GM11168 (cell line): Measurements from ENCODE around the gene SLC38A6.
"Not testable (repeated sequence)": the region's sequence is repeated elsewhere in the genome, so short reads cannot be mapped to it uniquely, and the experiment has no call there.

Experiments
- in situ Hi-C: fragments of 300-500 bp; cut with MboI; formaldehyde crosslinking; loops from one replicate; pipeline ENCODE4 v1.12.0; 2022; ENCODE audit warnings: low sequenced_read_pairs; ENCODE audit not compliant: unreplicated experiment

SLC38A6 gene

DNA sequence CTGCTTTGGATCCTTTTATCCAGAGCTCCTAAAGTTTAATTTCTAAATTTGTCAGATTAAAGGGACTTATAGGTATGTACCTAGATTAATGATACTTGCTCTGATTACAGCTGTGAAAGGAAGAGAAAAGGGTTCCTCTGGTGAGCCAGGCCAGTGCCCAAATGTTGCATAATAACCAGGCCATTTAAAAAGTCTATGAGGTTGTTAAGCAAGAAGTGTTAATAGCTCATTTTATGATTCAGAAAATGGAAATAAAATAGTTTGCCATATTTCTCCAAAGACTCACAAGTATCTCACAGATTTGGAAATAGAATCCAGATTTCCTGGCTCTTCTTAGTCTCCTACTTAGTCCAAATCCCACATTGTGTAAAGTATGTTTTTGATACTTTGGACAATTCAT, 67.6 kb downstream of the SLC38A6 start:
- in situ Hi-C loops: no loop called here

DNA sequence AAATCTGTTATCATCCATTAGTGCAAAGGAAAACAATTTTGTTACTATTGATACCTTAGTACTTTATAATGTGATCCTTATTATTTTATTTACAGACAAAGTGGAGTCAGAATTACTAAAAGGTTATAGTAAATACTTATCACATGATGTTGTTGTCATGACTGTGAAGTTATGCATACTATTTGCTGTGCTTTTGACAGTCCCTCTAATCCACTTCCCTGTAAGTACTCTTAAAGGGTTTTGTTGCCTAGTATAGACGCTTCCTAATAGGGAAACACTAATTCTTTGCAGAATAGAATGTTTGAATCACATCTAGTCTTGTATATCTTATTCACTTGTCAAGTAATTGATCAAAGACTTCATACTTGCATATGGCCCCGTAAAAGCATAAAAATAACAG, 69.4 kb downstream of the SLC38A6 start:
- in situ Hi-C loops: no loop called here

DNA sequence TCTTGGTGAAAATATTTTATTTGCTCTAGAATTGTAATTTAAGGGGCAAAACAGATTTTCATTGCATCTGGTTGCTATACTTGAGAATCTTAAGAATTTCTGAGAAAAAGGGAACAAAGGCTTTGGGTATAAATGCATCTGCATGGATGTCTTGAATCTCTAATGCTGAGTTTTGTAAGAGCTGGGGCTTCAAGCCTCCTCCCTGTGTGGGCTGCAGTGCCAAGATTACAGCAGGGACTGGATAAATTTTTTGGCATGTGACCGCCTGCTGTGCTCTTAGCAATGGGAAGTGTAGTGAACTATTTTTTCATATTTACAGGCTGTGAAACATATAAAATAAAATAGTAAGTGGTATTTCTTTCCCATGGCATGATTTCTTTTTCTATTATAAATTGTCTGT, 70.0 kb downstream of the SLC38A6 start:
- in situ Hi-C loops: no loop called here

DNA sequence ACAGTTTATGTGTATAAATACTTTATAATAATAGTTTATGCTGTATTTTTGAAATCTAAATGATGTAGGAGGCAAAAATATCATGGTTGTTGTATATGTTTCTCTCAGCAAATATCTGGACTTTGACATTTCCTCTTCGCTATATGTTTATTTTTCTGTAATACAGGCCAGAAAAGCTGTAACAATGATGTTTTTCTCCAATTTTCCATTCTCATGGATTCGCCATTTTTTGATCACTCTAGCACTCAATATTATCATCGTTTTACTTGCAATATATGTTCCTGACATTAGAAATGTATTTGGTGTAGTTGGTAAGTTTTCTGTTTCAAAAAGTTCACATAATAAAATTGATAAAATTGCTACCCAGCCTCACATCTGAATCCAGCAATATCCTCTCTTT, 70.6 kb downstream of the SLC38A6 start:
- in situ Hi-C loops: no loop called here

DNA sequence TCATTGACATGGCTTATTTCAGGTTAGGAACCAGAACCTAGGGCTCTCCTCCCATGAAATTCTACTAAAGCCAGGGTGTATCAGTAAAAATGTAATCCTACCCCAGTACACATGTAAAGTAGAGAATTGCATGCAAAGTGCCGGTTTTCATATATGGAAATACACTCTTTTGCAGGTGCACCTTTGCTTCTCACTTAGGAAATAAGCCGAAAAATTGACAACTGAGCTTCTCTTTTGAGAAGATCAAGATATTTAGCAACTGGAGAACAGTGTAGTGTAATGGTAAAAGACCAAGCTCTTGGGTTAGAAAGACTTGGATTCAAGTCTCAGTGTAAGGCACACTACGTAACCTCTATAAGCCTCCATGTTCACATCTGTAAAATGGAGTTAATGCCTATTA, 82.4 kb downstream of the SLC38A6 start:
- in situ Hi-C loops: no loop called here

DNA sequence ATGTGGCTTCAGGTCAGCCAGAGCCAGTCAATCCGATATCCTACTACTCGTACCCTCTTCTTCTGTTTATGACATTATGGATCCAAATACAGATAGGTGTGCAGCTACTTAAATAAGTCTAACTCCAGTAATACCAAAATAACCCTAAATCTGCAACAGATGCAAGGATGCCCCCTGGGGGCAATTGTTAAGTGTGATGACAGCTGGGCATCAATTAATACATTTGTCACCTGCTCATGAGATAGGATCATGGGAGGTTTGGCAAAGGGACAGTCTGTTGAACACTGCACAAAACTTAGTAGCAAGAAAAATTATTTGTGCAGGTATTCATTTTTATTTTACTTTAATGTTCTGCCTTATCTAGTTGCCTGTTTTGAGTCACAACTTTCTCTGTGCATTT, 83.2 kb downstream of the SLC38A6 start:
- in situ Hi-C loops: no loop called here

DNA sequence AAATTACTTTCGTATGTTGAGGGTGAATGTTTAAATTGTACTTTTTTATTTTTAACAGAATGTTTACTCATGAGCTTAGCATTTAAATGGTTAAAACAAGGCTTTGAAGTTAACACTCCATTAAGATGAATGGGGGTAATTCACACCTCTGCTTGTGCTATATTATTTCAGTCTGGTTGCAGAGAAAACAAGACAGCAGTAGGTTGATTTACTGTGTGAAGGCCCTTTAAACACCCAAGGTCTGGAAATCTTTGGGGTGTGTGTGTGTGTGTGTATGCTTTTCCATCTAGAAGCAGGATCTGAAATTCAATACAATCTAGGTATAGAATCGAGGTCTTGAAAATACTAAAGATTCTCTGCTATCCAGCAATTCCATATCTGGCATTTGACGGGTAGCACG, 83.8 kb downstream of the SLC38A6 start:
- in situ Hi-C loops: no loop called here

DNA sequence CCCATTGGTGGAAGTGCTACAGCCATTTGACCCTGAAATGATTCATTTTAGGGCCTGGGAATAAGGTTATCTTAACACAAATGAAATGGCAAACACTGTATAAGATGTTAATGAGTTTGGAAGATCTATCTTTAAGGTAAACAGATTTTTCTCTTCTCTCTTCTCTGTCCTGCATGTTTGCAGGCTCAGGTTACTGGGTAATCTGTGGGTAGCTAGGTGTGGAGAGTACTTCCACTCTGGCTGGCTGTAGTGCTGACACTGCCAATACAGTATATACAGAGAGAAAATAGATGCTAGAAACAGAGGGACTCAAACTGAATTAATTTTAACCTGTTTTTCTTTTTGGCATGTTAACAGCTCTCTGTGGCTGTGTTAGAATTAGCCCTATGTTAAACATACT, 84.6 kb downstream of the SLC38A6 start:
- in situ Hi-C loops: no loop called here

DNA sequence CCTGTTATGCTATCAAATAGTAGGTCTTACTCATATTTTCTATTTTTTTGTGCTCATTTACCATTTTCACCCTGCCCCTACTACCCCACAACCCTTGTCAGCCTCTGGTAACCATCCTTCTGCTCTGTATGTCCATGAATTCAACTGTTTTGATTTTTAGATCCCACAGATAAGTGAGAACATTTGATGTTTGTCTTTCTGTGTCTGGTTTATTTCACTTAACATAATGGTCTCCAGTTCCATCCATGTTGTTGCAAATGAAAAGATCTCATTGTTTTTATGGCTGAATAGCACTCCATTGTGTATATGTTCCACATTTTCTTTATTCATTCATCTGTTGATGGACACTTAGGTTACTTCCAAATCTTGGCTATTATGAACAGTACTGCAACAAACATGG, 91.4 kb downstream of the SLC38A6 start:
- in situ Hi-C loops: not testable (repeated sequence)

DNA sequence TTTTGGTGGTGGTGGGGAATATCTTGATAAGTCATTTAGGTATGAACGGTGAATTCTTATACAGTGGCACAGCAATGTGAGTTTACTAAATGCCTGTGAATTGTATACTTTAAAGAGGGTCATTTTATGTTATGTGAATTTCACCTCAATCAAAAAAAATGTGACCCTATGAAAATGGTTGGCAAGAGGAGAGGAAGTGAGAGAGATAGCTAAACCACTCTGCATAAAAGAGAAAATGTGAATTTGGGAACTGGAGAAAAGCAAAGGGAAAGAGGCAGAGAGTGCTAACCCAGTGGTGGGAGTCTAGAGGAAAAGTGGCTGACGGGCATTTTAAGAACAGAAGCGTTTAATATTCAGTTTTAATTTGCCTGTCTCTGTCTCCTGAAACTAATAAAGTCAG, 93.8 kb downstream of the SLC38A6 start:
- in situ Hi-C loops: no loop called here

DNA sequence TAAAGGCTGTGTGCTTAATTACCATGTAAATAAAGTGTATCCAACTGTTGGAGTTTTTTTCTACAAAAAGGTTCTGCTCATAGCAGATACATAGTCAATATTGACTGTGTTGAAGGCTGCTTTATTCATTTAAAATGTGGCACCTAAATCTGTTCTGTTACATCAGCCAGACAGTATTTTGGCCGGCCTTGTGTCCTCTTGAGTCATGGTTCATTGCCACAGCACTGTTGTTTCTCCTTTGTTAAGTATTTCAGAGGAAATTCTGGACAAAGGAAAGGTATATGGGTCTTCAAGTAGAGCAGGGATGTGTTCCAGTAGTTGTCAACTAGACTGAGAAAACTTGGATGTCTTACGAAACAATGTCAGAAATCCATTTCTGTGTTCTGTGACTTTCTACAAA, 95.5 kb downstream of the SLC38A6 start:
- in situ Hi-C loops: no loop called here

DNA sequence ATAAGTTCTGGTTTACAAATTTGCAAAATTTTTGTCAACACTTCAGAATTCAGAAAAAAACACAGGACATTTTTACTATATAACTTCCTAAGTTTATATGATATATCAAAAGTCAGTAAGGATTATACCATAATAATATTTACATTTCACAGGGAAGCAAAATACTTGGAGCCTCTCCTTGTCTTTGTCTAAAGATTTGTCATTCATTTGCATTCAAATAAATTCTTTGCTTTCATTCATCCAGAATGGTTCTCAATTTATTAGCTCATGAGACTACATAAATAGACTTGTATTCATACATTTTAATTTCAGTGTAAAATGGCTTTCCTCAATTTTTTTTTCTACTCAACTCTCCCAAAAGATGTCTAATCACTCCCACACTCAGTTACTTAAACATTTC, 96.4 kb downstream of the SLC38A6 start:
- in situ Hi-C loops: no loop called here

DNA sequence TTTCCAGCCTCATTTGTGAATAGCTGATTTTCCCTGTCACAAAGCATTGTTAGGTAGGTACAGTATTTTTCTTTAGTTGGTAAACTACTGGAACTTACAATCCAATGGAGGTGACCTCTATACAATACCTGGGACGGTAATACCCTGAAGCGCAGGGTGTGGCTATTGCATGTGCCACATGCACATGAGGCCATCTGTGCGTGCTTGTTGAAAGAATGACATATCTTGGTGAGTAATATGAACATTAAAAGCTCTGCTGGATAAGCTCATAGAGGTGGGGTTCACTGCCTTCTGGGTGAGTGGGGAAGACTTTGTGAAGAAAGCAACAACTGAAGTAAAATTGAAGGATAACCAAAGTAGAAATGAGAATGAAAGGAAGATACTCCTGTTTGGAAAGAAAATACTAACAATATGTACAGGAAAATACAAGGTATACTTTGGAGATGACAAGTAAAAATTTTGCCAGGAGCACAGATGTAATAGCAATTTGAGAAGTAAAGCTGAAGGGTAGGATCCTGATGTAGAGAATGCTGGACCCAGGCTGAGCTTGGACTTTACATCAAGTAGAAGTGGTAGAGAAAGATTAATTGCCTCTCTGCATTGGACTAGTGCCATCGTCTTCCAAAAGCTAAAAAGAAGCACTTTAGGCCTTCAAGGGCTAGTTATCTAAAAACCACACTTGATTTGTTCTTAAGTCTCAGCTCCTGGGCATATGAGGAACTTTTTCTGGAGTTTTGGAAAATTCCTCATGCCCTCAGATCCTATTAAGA, 97.1 kb downstream of the SLC38A6 start:
- in situ Hi-C loops: no loop called here

DNA sequence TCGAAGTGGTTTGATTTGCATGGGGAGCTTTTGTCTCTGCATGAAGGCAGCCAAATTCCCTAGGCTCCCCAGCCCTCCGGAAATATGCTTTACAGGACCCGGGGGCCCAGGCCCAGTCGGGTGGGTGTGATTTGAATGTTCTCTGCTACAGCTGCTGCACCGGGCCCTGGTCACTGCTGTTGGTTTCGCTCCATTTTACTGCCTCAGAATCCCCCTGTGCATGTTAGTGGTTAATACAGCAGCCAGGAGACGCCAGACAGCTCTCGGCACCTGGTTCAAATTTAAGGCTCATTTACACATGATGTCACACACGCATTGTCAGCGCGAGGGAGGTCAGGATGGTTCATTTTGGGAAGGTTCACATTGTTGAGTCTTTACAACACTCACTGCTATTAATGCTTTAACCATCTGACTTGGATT, 99.6 kb downstream of the SLC38A6 start:
- in situ Hi-C loops: no loop called here

DNA sequence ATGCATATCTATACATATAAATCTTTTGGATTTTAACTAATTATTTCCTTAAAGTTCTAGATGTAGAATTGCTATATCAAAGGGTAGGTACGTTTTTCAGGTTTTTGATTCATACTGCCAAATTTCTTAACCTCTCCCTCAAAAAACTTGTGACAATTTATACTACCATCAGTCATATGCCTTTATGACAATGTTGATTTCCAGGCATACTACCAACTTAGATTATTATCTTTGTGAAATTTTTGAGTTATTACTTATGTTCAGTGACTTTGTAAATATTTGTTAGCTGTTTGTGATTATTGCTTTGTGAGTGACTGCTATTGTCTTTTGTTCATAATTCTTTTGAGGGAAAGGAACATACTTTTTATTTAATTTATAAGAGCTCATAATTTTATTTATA, 107.0 kb downstream of the SLC38A6 start:
- in situ Hi-C loops: no loop called here

DNA sequence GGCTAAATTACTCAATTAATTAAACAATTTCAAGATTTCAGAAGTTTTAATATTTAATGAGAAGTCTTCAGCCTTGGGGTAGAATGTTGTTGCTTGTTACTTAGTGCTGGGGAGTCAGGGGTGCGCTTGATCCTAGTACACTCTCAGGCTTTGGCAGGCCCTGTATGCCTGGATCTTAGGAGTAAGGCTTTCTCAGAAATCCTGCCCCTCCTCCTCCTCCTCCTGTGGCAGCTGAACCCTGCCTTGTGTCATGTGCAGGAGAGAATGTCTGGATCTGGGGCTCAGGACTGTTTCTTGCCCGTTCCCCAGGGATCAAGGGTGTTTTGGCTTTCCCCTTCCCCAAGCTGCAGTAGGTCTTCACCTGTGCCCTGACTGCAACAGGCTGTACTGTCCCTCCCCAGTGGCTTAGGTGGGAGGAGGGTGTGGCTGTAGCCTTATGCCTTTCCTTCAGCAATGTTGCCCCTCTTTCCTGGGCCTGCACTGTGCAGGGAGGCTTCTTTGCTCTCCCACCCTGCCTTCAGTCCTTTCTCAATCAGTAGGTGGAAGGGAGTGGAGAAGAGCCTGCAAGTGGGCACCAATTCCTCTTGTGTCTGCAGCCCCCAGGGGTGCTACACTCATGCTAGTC, 108.2 kb downstream of the SLC38A6 start:
- in situ Hi-C loops: no loop called here

DNA sequence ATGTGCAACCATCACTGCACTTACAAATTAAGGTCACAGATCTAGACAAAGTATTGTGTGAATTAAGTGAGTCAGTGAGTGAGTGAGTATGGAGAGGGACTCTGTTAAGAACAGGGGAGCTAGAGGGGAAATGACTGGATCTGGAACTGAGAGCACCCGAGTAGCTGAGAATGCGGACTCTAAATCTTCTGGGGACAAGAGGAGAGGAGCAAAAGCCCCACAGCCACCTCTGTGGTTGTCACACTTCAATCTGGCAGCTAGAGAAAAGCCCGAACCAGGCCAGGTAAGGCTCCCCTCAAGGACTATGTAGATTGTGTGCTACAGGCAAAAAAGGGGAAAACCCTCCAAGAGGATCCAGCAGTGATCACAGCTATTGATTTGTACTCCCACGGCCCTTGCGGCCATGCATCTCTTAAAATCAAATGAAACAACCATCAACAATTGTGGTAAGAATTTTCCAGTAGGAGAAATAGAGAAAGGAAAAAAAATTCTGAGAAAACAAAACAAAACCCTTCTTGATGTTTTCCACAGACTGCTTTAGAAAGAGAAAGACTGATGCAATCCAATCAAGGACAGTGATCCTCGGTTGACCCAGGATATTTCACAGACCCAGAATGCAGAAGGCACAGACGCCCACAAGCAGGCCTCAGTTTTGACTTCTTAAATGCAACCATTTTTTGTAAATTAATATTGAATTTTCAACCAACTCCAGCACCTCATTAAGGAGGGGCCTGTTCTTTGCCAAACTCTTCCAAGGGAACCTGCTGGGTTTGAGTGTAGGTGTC, 109.6 kb downstream of the SLC38A6 start:
- in situ Hi-C loops: no loop called here

DNA sequence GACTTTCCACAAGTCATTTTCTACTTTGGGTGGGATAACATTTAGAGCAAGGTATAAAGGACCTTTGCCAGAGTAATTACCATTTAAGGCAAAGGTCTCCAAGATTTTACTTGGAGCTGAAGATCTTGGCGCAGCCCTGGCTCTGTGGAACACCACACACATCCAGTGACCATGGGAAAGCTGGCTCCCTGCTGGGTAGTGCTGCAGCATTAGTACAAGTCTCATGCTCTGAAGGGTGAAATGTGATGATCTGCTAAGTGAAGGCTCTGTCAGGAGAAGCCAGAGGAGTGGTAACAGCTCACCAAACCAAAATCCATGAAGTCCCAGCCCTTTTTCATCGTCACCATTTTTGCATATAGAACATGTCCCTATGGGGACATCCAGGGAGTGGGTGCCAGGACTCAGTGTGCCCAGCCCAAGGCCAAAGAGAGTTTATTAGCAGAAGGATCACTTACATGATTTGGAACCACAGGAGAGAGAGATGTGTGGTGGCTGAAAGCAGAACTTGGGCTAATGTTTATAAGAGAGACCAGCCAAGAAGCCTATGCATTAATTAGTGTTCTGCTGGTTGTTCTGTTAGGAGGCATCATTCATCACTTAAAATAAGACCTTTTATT, 110.7 kb downstream of the SLC38A6 start:
- in situ Hi-C loops: no loop called here

DNA sequence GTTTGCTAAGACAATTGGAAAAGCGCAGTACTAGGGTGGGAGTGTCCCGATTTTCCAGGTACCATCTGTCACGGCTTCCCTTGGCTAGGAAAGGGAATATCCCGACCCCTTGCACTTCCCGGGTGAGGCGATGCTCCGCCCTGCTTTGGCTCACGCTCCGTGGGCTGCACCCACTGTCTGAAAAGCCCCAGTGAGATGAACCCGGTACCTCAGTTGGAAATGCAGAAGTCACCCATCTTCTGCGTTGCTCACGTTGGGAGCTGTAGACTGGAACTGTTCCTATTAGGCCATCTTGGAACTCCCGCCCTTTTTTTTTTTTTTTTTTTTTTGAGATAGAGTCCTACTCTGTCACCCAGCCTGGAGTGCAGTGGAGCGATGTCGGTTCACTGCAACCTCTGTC, 117.1 kb downstream of the SLC38A6 start:
- in situ Hi-C loops: not testable (repeated sequence)

DNA sequence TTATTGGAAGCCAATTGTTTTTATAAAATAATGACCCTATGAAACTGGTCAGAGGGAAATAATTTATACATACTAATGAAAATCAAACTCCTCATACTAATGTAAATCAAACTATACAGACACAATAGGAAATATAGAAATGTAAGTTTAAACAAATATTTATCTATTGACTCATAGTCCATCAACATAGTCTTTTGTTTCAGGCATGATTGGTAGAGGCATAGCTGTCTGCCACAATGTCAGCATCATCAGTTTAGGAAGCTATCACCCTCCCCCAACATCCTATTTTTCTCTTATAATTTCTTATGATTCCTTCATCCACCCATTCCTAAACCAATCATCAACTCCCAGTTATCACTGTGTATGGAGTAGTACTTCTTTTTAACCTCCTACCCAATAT, 117.7 kb downstream of the SLC38A6 start:
- in situ Hi-C loops: no loop called here
